Kidney (tissue), 14 donors: ENCODE data around the gene ASAP3. TPM values are rescaled to one million over a fixed set of nuclear protein-coding genes. Genes with fewer than 3 reads are reported as not detected.

ENCODE experiments used
- DNase-seq, 5 donors: peaks; one replicate each; pipeline ENCODE4 v3.0.0-alpha.2; 2013 to 2020
- FAIRE-seq: peaks from 2 replicates; lab custom pipeline; 2012; peaks lifted over from hg19 to GRCh38; lab: Jason Lieb, UNC
- H3K27ac ChIP-seq, 2 donors: one replicate each; pipeline ENCODE4 v1.7.0; 2013; ENCODE audit warnings: low read depth in 2 of 2, low read length in 2 of 2, inconsistent platforms in 1 of 2
- H3K27me3 ChIP-seq: one replicate; pipeline ENCODE4 v1.7.1; 2013; ENCODE audit warnings: low read length, inconsistent platforms; ENCODE audit not compliant: control insufficient read depth, insufficient read depth
- H3K36me3 ChIP-seq, 3 donors: one replicate each; pipeline versions ENCODE4 v1.7.0 to v1.7.1; 2013; ENCODE audit warnings: low read length in 3 of 3, control low read depth in 1 of 3, inconsistent platforms in 1 of 3; ENCODE audit not compliant: insufficient read depth in 3 of 3, control insufficient read depth in 2 of 3
- H3K4me1 ChIP-seq, 3 donors: one replicate each; pipeline versions ENCODE4 v1.7.0 to v1.7.1; 2013; ENCODE audit warnings: low read length in 3 of 3, inconsistent platforms in 1 of 3, low read depth in 1 of 3; ENCODE audit not compliant: control insufficient read depth in 2 of 3, insufficient read depth in 2 of 3
- H3K4me3 ChIP-seq, 3 donors: one replicate each; pipeline versions ENCODE4 v1.7.0 to v1.8.1; 2013; ENCODE audit warnings: low read length in 3 of 3, control low read depth in 1 of 3, inconsistent platforms in 1 of 3
- H3K9ac ChIP-seq, 3 donors: one replicate each; pipeline versions ENCODE4 v1.7.0 to v1.7.1; 2013; ENCODE audit warnings: low read length in 3 of 3, control low read depth in 1 of 3, inconsistent platforms in 1 of 3
- H3K9me3 ChIP-seq, 3 donors: one replicate each; pipeline versions ENCODE4 v1.7.0 to v1.7.1; 2013; ENCODE audit warnings: low read length in 3 of 3, control low read depth in 1 of 3, inconsistent platforms in 1 of 3; ENCODE audit not compliant: control insufficient read depth in 2 of 3, insufficient read depth in 1 of 3
- CTCF ChIP-seq: IDR thresholded peaks from 3 replicates; pipeline ENCODE4 v1.5.1; 2012; ENCODE audit warnings: mild to moderate bottlenecking, moderate library complexity, borderline replicate concordance; ENCODE audit not compliant: insufficient read depth; ENCODE audit errors: extremely low read depth
- intact Hi-C: fragments of 100-400 bp; cut with DNase I; formaldehyde crosslinking; loops from one replicate; pipeline ENCODE4 v1.11.1; 2022
- polyA plus RNA-seq: library from polyadenylated mRNA; stranded (reverse); fragments of 350-450 nt; fragmentation: Illumina TruSeq; extraction: RNeasy Lipid Tissue Mini Kit (QIAGEN cat#74804); gene quantifications from one replicate; pipeline ENCODE4 v1.2.3, GENCODE V29; 2014; ENCODE audit warnings: low read depth, low replicate concordance; ENCODE audit not compliant: insufficient read depth
- total RNA-seq: library from RNA; stranded (reverse); fragmentation: NEBNext Ultra II Directional; extraction: Animal tissue kit (Norgen Biotek cat#: 25700); gene quantifications from one replicate; pipeline ENCODE4 v1.2.1, GENCODE V29; 2021
- donor health status: control.
- donor health status: control.
- donor health status: control.
- donor health status: control.
- donor health status: control.
- donor health status: DM: yes; HTN: yes; CAD: no.
- donor health status: Normal renal cell carcinoma (clear cell type).

The ASAP3 gene
- total and polyA plus RNA-seq, 2 donors from 2014 or later, result 29.9 to 37.8 TPM

GRCh38 chr1:23408797-23409290 is 75.1 kb downstream of the ASAP3 start:
- no peak for FAIRE-seq

GRCh38 chr1:23407016-23407630 is 76.9 kb downstream of the ASAP3 start:
- Histone ChIP-seq H3K9me3 (no peaks in the 10 kb centered on the region), H3K27me3 (no peaks in the 10 kb centered on the region), H3K27ac (no peak overlapping the region), H3K4me3 (no peak overlapping the region), H3K4me1 (peaks cover 0 to 18% (median 11%) of the 10 kb centered on the region in 3 donors), H3K9ac (no peak overlapping the region), H3K36me3 (peaks cover 0 to 13% (median 12%) of the 10 kb centered on the region in 3 donors)
- FAIRE-seq (no peak), DNase-seq (no peak)
- no peak for TF ChIP-seq CTCF
- intact Hi-C loops, result no loop called here

More at GRCh38 chr1:23408797-23409290, 75.1 kb downstream of the ASAP3 start:
- Histone ChIP-seq H3K9me3 (no peaks in the 10 kb centered on the region), H3K4me3 (no peak overlapping the region), H3K36me3 (peaks cover 0 to 10% (median 6%) of the 10 kb centered on the region in 3 donors), H3K27me3 (no peaks in the 10 kb centered on the region), H3K9ac (no peak overlapping the region), H3K27ac (no peak overlapping the region), H3K4me1 (peaks cover 0 to 4% (median 0%) of the 10 kb centered on the region in 3 donors)
- no peak for DNase-seq
- TF ChIP-seq CTCF, result no peak
- intact Hi-C loops, result no loop called here

- FAIRE-seq (no peak), DNase-seq (no peak)
- peaks cover 0 to 18% (median 11%) of the 10 kb centered on the region in 3 donors for H3K4me1 ChIP-seq
- H3K27me3 ChIP-seq, result no peaks in the 10 kb centered on the region
- H3K27ac ChIP-seq, result no peak overlapping the region
- peaks cover 0 to 19% (median 13%) of the 10 kb centered on the region in 3 donors for H3K36me3 ChIP-seq
- intact Hi-C loops, result no loop called here
- no peak overlapping the region for H3K9ac ChIP-seq
- no peak overlapping the region for H3K4me3 ChIP-seq
- H3K9me3 ChIP-seq, result no peaks in the 10 kb centered on the region
- TF ChIP-seq CTCF, result no peak
Observed at GRCh38 chr1:23405946-23406345, 78.0 kb downstream of the ASAP3 start.
